Breast epithelium (tissue), 3 donors: ENCODE measurements around the gene TRIM67.

ENCODE experiments used
- CTCF ChIP-seq, 3 donors: fragments of 450-650 bp; IDR thresholded peaks; one replicate each; pipeline ENCODE4 v1.5.1; 2016 to 2017; ENCODE audit warnings: antibody characterized with exemption in 3 of 3, mild to moderate bottlenecking in 3 of 3, moderate library complexity in 3 of 3
- POLR2A ChIP-seq: fragments of 450-650 bp; IDR thresholded peaks from one replicate; pipeline ENCODE4 v1.6.1; 2016; ENCODE audit warnings: antibody characterized with exemption, mild to moderate bottlenecking, moderate library complexity

- no peak for TF ChIP-seq CTCF (IDR thresholded peaks at IDR 0.05)
- no peak for TF ChIP-seq POLR2A
Observed at GRCh38 chr1:231248778-231249177, 86.9 kb downstream of the TRIM67 start.
